HG03135 (cell line): ENCODE measurements around the gene CCSER1.
"Not testable (repeated sequence)": the region's sequence is repeated elsewhere in the genome, so short reads cannot be mapped to it uniquely, and the experiment has no call there.

Experiments
- ATAC-seq: cut with Tn5 transposase; IDR thresholded peaks from one replicate; pipeline ENCODE4 v1.9.1; 2021; ENCODE audit warnings: mild to moderate bottlenecking, moderate library complexity; ENCODE audit not compliant: unreplicated experiment

Gene CCSER1

GRCh38 chr4:90889171-90889570 is 762.0 kb downstream of the CCSER1 start:
- no peak for ATAC-seq

- ATAC-seq = not testable (repeated sequence)
These were observed 776.2 kb downstream of the CCSER1 start for GRCh38 chr4:90903413-90903812.

GRCh38 chr4:90904021-90904420 is 776.8 kb downstream of the CCSER1 start:
- ATAC-seq = no peak

GRCh38 chr4:90906239-90906638 is 779.0 kb downstream of the CCSER1 start:
- no peak for ATAC-seq

- not testable (repeated sequence) for ATAC-seq
These were observed 784.7 kb downstream of the CCSER1 start for GRCh38 chr4:90911724-90912434.

GRCh38 chr4:90922174-90922573 is 795.0 kb downstream of the CCSER1 start:
- ATAC-seq = no peak

GRCh38 chr4:90926957-90927356 is 799.8 kb downstream of the CCSER1 start:
- ATAC-seq = no peak

- no peak for ATAC-seq
These were observed 816.1 kb downstream of the CCSER1 start for GRCh38 chr4:90943311-90943710.

- ATAC-seq = no peak
These were observed 819.8 kb downstream of the CCSER1 start for GRCh38 chr4:90946945-90947344.

- ATAC-seq = no peak
These were observed 823.2 kb downstream of the CCSER1 start for GRCh38 chr4:90950385-90950841.

- ATAC-seq = no peak
These were observed 823.8 kb downstream of the CCSER1 start for GRCh38 chr4:90951037-90951436.

- no peak for ATAC-seq
These were observed 831.2 kb downstream of the CCSER1 start for GRCh38 chr4:90958256-90958895.

GRCh38 chr4:90960433-90960832 is 833.2 kb downstream of the CCSER1 start:
- no peak for ATAC-seq

GRCh38 chr4:90960840-90961239 is 833.6 kb downstream of the CCSER1 start:
- ATAC-seq = no peak

GRCh38 chr4:90970021-90970420 is 842.8 kb downstream of the CCSER1 start:
- ATAC-seq = no peak

- ATAC-seq = no peak
These were observed 850.5 kb downstream of the CCSER1 start for GRCh38 chr4:90977726-90978125.

GRCh38 chr4:90979556-90979955 is 852.4 kb downstream of the CCSER1 start:
- no peak for ATAC-seq

GRCh38 chr4:90982813-90983212 is 855.6 kb downstream of the CCSER1 start:
- ATAC-seq = no peak

- no peak for ATAC-seq
These were observed 863.1 kb downstream of the CCSER1 start for GRCh38 chr4:90990284-90990683.

GRCh38 chr4:90992213-90992612 is 865.0 kb downstream of the CCSER1 start:
- ATAC-seq = no peak

- no peak for ATAC-seq
These were observed 867.8 kb downstream of the CCSER1 start for GRCh38 chr4:90994851-90995574.

- ATAC-seq = no peak
These were observed 868.8 kb downstream of the CCSER1 start for GRCh38 chr4:90995996-90996395.
